ENCODE measurements around the gene LTBR. TPM values are rescaled to one million over a fixed set of nuclear protein-coding genes. Genes with fewer than 3 reads are reported as not detected.

Gene LTBR
- total and polyA plus RNA-seq, 4 donors: 15.8 to 138 (median 89.0) TPM

DNA sequence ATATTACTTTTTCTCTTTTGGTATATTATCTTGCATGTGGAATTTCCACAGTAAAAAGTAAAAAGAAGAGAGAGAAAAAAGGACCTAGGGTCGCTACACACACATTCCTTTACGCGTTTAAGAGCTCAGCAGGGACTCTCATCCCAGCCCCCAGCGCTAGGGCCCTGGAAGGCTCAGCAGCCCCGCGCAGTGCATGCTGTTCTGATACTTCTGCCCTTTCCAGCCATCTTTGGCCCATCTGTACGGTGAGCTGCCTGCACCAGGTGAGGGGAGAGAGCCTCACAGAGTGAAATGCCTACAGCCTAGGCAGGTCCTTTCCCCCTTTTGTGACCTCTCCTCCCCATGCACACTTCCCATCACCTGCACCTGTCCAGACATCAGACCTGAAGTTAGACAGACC lies 1.6 kb upstream of the LTBR start:
- Histone ChIP-seq H3K4me1 (ENCODE audit: control insufficient read depth in 4 of 4, insufficient read depth in 4 of 4, low read length in 3 of 4) (peaks cover 13 to 37% (median 24%) of the 10 kb centered on the region in 4 donors), H3K27ac (ENCODE audit: low read depth in 1 of 2, low read length in 2 of 2) (no peak overlapping the region)
- WGBS: 91% methylated on average over 7 of the region's 7 CpGs

DNA sequence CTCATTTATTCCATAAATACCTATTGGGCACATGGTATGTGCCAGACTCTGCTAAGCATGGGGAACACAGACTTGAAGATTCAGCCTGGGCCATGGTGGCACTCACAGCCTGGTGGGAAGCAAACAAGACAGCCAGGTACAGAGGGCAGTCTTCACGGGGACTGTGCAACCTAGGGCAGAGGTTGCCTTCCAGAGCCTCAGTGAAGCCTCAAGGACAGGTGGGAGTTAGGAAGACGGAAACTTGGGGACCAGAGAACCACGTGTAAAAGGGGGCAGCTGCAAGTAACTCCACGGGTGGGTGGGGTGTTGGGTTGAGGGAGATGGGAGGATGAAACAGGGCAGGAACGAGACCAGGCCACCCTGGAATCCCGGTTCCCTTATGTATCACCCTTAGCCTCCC lies 980 bp upstream of the LTBR start:
- H3K4me3 ChIP-seq (ENCODE audit: low read depth in 1 of 3, low read length in 3 of 3): peak overlapping the region in 2 of 3 donors; percentile 88 to 89
- peaks cover 13 to 34% (median 23%) of the 10 kb centered on the region in 4 donors for H3K4me1 ChIP-seq (ENCODE audit: control insufficient read depth in 4 of 4, insufficient read depth in 4 of 4, low read length in 3 of 4)
- 74% methylated on average over 6 of the region's 6 CpGs for WGBS

More for the DNA sequence above, 1.6 kb upstream of the LTBR start:
- TF ChIP-seq FOXA2 (IDR thresholded peaks at IDR 0.05): no peak
- no peak for TF ChIP-seq HNF4A (conservative IDR thresholded peaks at IDR 0.05)
- TF ChIP-seq RXRA (IDR thresholded peaks at IDR 0.05): no peak
- TF ChIP-seq, protein P1, sequence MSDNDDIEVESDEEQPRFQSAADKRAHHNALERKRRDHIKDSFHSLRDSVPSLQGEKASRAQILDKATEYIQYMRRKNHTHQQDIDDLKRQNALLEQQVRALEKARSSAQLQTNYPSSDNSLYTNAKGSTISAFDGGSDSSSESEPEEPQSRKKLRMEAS (IDR thresholded peaks at IDR 0.05): no peak
- TF ChIP-seq YY1 (IDR thresholded peaks at IDR 0.05): no peak
- TF ChIP-seq, protein P2, sequence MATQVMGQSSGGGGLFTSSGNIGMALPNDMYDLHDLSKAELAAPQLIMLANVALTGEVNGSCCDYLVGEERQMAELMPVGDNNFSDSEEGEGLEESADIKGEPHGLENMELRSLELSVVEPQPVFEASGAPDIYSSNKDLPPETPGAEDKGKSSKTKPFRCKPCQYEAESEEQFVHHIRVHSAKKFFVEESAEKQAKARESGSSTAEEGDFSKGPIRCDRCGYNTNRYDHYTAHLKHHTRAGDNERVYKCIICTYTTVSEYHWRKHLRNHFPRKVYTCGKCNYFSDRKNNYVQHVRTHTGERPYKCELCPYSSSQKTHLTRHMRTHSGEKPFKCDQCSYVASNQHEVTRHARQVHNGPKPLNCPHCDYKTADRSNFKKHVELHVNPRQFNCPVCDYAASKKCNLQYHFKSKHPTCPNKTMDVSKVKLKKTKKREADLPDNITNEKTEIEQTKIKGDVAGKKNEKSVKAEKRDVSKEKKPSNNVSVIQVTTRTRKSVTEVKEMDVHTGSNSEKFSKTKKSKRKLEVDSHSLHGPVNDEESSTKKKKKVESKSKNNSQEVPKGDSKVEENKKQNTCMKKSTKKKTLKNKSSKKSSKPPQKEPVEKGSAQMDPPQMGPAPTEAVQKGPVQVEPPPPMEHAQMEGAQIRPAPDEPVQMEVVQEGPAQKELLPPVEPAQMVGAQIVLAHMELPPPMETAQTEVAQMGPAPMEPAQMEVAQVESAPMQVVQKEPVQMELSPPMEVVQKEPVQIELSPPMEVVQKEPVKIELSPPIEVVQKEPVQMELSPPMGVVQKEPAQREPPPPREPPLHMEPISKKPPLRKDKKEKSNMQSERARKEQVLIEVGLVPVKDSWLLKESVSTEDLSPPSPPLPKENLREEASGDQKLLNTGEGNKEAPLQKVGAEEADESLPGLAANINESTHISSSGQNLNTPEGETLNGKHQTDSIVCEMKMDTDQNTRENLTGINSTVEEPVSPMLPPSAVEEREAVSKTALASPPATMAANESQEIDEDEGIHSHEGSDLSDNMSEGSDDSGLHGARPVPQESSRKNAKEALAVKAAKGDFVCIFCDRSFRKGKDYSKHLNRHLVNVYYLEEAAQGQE (IDR thresholded peaks at IDR 0.05): no peak
- TF ChIP-seq NR2F2 (IDR thresholded peaks at IDR 0.05): no peak
- TF ChIP-seq SP1 (IDR thresholded peaks at IDR 0.05): no peak
- no peak for TF ChIP-seq GABPA (IDR thresholded peaks at IDR 0.05 in 1 of 2, conservative IDR thresholded peaks at IDR 0.05 in 1 of 2)
- H3K36me3 ChIP-seq (ENCODE audit: control insufficient read depth in 4 of 4, insufficient read depth in 3 of 4, low read depth in 1 of 4, low read length in 3 of 4): peaks cover under 1 to 9% (median 3%) of the 10 kb centered on the region in 4 donors
- H3K27me3 ChIP-seq (ENCODE audit: control insufficient read depth in 4 of 4, insufficient read depth in 4 of 4, low read length in 3 of 4): no peaks in the 10 kb centered on the region
- H3K4me3 ChIP-seq (ENCODE audit: low read depth in 1 of 3, low read length in 3 of 3): no peak overlapping the region
- DNase-seq (ENCODE audit: low spot score): no peak
- no peak overlapping the region for H3K9ac ChIP-seq (ENCODE audit: low read depth in 1 of 2, low read length in 2 of 2)
- H3K9me3 ChIP-seq (ENCODE audit: control insufficient read depth in 4 of 4, low read length in 3 of 4): no peaks in the 10 kb centered on the region

More for the DNA sequence above, 980 bp upstream of the LTBR start:
- no peak for DNase-seq (ENCODE audit: low spot score)
- Histone ChIP-seq H3K9me3 (ENCODE audit: control insufficient read depth in 4 of 4, low read length in 3 of 4) (no peaks in the 10 kb centered on the region), H3K27me3 (ENCODE audit: control insufficient read depth in 4 of 4, insufficient read depth in 4 of 4, low read length in 3 of 4) (no peaks in the 10 kb centered on the region), H3K36me3 (ENCODE audit: control insufficient read depth in 4 of 4, insufficient read depth in 3 of 4, low read depth in 1 of 4, low read length in 3 of 4) (peaks cover 6 to 15% (median 9%) of the 10 kb centered on the region in 4 donors), H3K27ac (ENCODE audit: low read depth in 1 of 2, low read length in 2 of 2) (peak overlapping the region; percentile 95), H3K9ac (ENCODE audit: low read depth in 1 of 2, low read length in 2 of 2) (peak overlapping the region; percentile 77)
- TF ChIP-seq HNF4A (conservative IDR thresholded peaks at IDR 0.05) (peak in 1 of 2 donors; percentile 60), FOXA1 (IDR thresholded peaks at IDR 0.05) (no peak), HNF4G (IDR thresholded peaks at IDR 0.05) (no peak)
- TF ChIP-seq, protein P3, sequence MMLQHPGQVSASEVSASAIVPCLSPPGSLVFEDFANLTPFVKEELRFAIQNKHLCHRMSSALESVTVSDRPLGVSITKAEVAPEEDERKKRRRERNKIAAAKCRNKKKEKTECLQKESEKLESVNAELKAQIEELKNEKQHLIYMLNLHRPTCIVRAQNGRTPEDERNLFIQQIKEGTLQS (IDR thresholded peaks at IDR 0.05): no peak
- TF ChIP-seq, protein P1 (IDR thresholded peaks at IDR 0.05): no peak
